NCI-H345 (cell line): ENCODE results near the gene SCGB2A2.

Experiments
- DNase-seq: peaks from one replicate; lab custom pipeline; 2025; lab: John Stamatoyannopoulos, UW

The SCGB2A2 gene

DNA sequence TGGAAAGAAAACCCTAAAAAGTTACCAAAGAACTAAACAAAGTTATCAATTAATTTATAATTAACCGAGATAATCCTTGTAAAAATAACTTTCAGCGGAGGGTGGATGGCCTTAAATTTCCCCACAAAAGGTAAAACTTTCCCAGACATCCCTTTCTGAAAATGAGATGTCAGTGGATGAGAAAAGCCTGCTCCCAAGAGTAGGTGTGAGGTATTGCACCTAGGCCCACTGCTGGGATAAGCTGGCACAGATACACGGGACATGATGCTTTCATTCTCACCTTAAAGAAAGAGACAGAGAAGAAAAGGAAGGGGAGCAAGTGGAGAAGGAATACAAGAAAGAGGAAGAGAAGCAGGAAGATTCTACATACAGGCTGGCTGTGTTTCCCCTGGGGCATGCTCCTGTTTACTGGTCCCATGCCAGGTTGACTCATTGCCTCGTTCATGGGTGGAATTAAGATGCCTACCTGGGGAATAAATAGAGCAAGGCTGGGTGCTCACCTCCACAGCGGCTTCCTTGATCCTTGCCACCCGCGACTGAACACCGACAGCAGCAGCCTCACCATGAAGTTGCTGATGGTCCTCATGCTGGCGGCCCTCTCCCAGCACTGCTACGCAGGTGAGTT, at the start of gene SCGB2A2:
SCGB2A2 (plus strand) TSS at position 505 of the 625 bp plus-strand sequence; CDS start at position 564, 59 bp downstream.
- DNase-seq = peak; percentile 27

GRCh38 chr11:62221498-62221897, 48.5 kb upstream of the SCGB2A2 start:
- no peak for DNase-seq

DNA sequence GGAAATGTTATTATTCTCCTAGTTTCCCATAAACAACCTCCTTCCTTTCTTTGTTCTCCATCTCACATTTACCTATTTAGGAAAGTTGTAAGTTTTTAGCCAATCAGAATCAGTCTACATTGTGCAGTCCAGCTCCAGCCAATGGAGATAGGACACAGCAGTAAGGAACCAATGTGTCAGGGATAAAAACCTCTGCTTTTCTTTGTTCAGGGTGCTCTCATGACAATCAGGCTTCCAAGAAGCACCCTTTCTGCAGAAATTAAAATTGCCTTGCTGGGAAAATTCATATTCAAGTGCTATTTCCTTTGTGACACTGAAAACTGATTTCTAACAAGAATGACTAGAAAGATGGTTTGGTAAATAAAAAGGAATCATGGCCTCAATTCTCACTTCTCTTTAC, 46.9 kb upstream of the SCGB2A2 start:
- DNase-seq = no peak

- DNase-seq = peak; percentile 4
These were observed 36.2 kb upstream of the SCGB2A2 start for GRCh38 chr11:62233730-62234129.

- DNase-seq = no peak
These were observed 33.8 kb upstream of the SCGB2A2 start for GRCh38 chr11:62236187-62236586.

GRCh38 chr11:62237499-62237898, 32.5 kb upstream of the SCGB2A2 start:
- DNase-seq = no peak

DNA sequence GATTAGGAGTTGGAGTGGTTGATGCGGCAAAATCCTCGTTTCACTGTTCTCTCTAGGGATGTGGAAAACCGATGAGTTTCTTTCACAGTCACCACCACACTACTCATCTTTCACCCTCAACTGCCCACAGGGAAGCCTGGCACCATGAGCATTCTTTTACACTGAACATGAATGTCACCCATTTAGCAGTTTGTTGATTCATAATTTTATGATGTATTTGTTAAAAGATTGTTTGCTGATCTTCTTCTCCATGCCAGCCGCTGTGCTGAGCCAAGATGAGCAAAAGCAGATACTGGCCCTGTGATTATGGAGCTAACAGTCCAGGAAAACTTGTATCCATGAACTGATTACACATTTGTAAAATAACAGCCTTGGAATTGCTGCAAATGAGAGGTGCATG, 31.8 kb upstream of the SCGB2A2 start:
- no peak for DNase-seq

DNA sequence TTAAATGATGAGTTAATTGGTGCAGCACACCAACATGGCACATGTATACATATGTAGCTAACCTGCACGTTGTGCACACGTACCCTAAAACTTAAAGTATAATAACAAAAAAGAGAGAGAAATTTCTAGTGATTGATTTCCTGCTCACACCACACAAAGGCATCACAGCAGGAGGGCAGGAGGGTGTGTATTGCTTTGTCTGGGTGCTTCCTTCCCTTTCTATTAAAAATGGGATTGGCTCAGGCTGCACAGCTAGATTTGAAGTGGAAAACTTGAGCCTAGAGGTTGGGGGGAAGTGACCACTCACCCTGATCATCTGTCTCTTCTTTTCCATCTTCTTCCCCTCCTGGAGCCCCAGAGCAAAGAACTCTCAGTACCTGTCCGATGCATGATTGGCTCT, 28.9 kb upstream of the SCGB2A2 start:
- DNase-seq = peak; percentile 54

DNA sequence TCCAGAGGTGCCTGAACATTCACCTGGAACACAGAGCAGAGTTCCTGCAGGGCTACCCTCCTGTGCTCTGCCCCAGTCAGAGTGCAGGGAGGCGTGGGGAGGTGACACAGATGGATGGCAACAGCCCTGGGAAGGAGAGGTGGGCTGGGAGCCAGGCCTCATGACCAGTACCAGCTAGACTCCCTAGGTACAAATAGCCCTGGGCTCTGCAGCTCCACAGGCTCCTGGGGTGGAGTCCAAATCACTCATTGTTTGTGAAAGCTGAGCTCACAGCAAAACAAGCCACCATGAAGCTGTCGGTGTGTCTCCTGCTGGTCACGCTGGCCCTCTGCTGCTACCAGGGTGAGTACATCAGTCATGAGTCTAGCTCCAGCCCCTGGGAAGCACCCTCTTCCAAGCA, 27.9 kb upstream of the SCGB2A2 start, which contains the start of gene SCGB1D2:
SCGB1D2 (plus strand) TSS at position 219 of the 400 bp plus-strand sequence; CDS start at position 288, 69 bp downstream.
- DNase-seq = peak; percentile 99

- DNase-seq = no peak
These were observed 24.6 kb upstream of the SCGB2A2 start for GRCh38 chr11:62245271-62245753.

- no peak for DNase-seq
These were observed 18.3 kb upstream of the SCGB2A2 start for GRCh38 chr11:62251698-62252097.

- no peak for DNase-seq
These were observed 15.9 kb upstream of the SCGB2A2 start for GRCh38 chr11:62253999-62254542.

- DNase-seq = no peak
These were observed 13.7 kb upstream of the SCGB2A2 start for GRCh38 chr11:62256281-62256680.

GRCh38 chr11:62260261-62260953, 9.6 kb upstream of the SCGB2A2 start:
- no peak for DNase-seq

GRCh38 chr11:62264004-62264403, 6.0 kb upstream of the SCGB2A2 start:
- DNase-seq = no peak

DNA sequence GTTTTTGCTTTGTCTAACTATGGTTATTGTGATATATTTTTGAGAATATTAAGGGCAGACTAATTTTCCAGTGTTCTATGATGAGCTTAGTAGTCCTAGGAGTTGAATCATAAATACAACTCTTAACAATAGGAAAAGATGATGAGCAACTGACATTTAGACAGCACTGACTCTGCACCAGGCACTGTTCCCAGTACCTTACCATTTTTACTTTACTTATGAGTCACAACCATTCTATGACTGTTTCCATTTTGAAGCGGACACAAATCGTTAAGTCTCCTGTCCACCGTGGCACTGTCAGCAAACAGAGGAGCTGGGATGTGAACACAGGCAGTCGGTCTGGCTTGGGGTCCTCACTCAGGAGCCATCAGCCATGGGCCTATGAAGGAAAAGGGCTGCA, 3.4 kb upstream of the SCGB2A2 start:
- peak; percentile 3 for DNase-seq

DNA sequence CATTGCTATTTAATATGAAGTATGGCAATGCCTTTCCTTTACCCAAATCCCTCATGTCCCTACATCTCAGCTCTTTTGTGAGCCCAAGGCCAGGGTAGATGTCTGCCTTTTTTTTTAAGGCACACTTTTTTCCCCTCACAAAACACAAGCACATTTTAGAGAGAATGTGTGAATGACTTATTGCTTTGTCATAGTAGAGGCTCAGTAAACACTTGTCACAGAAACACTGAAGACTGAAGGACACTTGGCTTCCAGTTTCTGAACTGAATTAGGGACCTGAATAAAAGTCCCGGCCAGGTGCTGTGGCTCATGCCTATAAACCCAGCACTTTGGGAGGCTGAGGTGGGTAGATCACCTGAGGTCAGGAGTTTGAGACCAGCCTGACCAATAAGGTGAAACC, 2.9 kb upstream of the SCGB2A2 start:
- DNase-seq = no peak

GRCh38 chr11:62267576-62267975, 2.4 kb upstream of the SCGB2A2 start:
- no peak for DNase-seq

DNA sequence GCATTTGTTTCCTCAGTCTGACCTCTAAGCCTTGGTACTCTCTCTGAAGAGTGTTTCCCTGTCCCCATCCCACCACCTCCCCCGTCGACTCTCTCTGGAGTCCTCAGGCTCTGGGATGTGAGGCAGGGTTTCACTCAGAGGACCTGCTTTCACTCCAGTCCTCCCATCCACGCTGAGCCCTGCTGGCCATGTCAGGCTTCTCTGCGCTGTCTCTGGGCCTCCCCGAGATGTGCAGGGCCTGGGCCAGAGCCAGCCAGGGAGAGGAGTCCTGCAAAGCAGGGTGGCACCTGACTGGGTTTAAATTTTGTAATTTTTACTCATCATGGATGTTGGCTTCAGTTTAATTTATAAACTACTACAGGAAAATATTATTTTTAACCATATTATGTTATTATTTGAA, 3.3 kb downstream of the SCGB2A2 start:
- no peak for DNase-seq

DNA sequence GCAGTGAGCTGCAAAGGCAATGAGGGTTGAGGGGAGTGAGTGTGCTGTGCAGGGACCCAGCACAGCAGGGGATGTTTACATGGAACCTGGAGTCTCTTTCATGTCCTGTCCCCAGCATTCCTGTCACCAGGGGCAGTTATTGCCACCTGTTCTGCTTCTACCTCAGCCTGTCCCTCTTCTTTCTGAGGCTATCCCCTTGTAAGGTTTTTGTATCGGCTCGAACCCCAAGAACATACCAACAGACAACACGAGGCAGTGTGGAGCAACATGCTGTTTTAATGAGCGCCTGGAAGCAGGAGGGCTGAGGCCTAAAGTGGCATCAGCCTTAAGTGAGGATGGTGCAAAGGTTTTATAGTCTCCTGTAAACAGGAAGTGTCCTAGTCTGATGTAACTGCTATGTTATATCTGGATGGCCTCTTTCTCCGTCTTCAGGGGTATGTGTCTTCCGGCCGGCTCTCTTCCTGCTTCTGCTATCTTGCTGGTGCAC, 3.9 kb downstream of the SCGB2A2 start:
- DNase-seq = peak; percentile 5

- DNase-seq = no peak
These were observed 10.5 kb downstream of the SCGB2A2 start for GRCh38 chr11:62280452-62280851.

DNA sequence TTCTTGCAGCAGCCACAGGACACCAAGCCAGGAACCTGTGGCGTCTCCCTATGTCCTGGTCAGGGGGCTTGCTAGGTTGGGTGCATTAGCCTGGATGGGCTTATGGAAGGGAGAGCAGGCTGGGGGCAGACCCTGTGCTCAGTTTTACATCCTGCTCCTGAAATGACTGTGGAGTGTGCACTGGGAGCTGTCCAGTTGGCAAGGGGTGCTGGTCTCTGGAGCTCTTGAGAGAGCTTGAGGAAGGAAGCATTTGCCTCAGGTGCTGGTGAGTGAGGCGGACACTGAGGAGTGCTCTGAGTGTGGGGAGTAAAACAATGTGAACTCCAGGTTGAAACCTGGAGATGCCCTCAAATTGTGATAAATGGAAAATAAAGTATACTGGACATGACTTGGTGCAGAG, 25.5 kb downstream of the SCGB2A2 start:
- no peak for DNase-seq

- DNase-seq = no peak
These were observed 29.0 kb downstream of the SCGB2A2 start, which contains the start of gene SCGB1D4 for GRCh38 chr11:62298975-62299374. SCGB1D4 (minus strand) TSS chr11:62299075; CDS start chr11:62299010, 65 bp downstream.
